Dermis blood vessel endothelial cell (primary cell): ENCODE data around the gene LY86. TPM values are rescaled to one million over a fixed set of nuclear protein-coding genes. Genes with fewer than 3 reads are reported as not detected.

Experiments used
- DNase-seq: peaks from one replicate; pipeline ENCODE4 v3.0.0; 2010
- total RNA-seq: library from RNA; depleted of rRNA; stranded (reverse); fragments of >200 nt; gene quantifications from 2 replicates; pipeline ENCODE4 v1.2.3, GENCODE V29; 2014

LY86 gene
- total RNA-seq: not detected in 2 replicates

GRCh38 chr6:6588064-6588923, at the start of gene LY86:
LY86 (plus strand) TSS chr6:6588720; CDS start chr6:6588735, 15 bp downstream.
- no peak for DNase-seq

GRCh38 chr6:6539036-6539435, 49.5 kb upstream of the LY86 start:
- no peak for DNase-seq

GRCh38 chr6:6542357-6542756, 46.2 kb upstream of the LY86 start:
- DNase-seq: no peak

- DNase-seq: no peak
Measured at GRCh38 chr6:6543181-6543879, 45.2 kb upstream of the LY86 start.

- DNase-seq: no peak
Measured at GRCh38 chr6:6545616-6546317, 42.8 kb upstream of the LY86 start.

GRCh38 chr6:6546318-6547109, 42.0 kb upstream of the LY86 start:
- DNase-seq: peak; percentile 19

GRCh38 chr6:6547110-6547879, 41.2 kb upstream of the LY86 start:
- peak; percentile 93 for DNase-seq

GRCh38 chr6:6556161-6556737, 32.3 kb upstream of the LY86 start:
- peak; percentile 16 for DNase-seq

GRCh38 chr6:6556738-6557503, 31.6 kb upstream of the LY86 start:
- peak; percentile 78 for DNase-seq

GRCh38 chr6:6557504-6557839, 31.0 kb upstream of the LY86 start:
- DNase-seq: no peak

- no peak for DNase-seq
Measured at GRCh38 chr6:6557886-6558285, 30.6 kb upstream of the LY86 start.

GRCh38 chr6:6559994-6560570, 28.4 kb upstream of the LY86 start:
- no peak for DNase-seq

GRCh38 chr6:6560909-6561308, 27.6 kb upstream of the LY86 start:
- peak; percentile 23 for DNase-seq

GRCh38 chr6:6564154-6564553, 24.4 kb upstream of the LY86 start:
- no peak for DNase-seq

- DNase-seq: no peak
Measured at GRCh38 chr6:6565069-6565468, 23.5 kb upstream of the LY86 start.

- no peak for DNase-seq
Measured at GRCh38 chr6:6565488-6565887, 23.0 kb upstream of the LY86 start.

- DNase-seq: no peak
Measured at GRCh38 chr6:6566766-6567165, 21.8 kb upstream of the LY86 start.

- no peak for DNase-seq
Measured at GRCh38 chr6:6569096-6569810, 19.3 kb upstream of the LY86 start.

- DNase-seq: no peak
Measured at GRCh38 chr6:6569811-6570164, 18.7 kb upstream of the LY86 start.
